ENCODE results near the gene USP20. TPM values are rescaled to one million over a fixed set of nuclear protein-coding genes. Genes with fewer than 3 reads are reported as not detected.
A peak's percentile ranks its signal among the peaks of the same experiment; 100 is the strongest.

The USP20 gene
- total RNA-seq, 2 experiments from 2014 or later = 80.4 to 80.9 TPM

DNA sequence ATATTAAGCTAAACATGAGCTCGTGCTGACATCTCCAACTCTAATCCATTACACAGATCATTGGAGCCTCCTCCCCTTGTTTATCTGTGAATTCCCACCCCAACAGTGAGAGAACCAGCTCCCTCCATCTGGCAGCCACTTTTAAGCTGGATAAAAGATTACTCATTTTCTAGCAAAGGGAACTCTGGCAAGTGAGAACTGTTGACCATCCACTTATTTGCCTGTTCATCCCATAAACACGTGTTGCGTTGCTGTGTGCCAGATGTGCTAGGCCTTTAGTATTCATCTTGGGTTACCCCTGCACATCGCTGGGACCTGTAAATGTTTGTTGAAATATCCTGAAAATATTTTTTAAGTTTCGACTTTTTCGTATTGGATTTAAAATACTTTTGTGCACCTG is 8.9 kb upstream of the USP20 start:
- Histone ChIP-seq H3K4me1 (ENCODE audit: insufficient read depth, low read length) (peaks cover 14% of the 10 kb centered on the region), H3K36me3 (ENCODE audit: insufficient read depth, low read length) (peaks cover 61% of the 10 kb centered on the region), H3K27ac (ENCODE audit: low read depth in 1 of 2, low read length in 2 of 2) (no peak overlapping the region), H3K4me3 (ENCODE audit: low read length) (no peak overlapping the region), H3K9me3 (ENCODE audit: control insufficient read depth in 1 of 2, insufficient read depth in 1 of 2, low read length in 2 of 2) (no peaks in the 10 kb centered on the region), H3K27me3 (ENCODE audit: control insufficient read depth in 1 of 2, insufficient read depth in 2 of 2, low read length in 2 of 2) (no peaks in the 10 kb centered on the region)
- no peak overlapping the region for H3K27ac Mint-ChIP-seq
- POLR2A ChIA-PET = interaction anchor here (1.4 kb wide), 1 partner anchor 65 kb away, joined by 3 read pairs; no protein-coding TSS in a partner anchor
- no peaks in the 10 kb centered on the region for H3K9me3 Mint-ChIP-seq
- H3K27me3 Mint-ChIP-seq = no peaks in the 10 kb centered on the region
- CTCF ChIA-PET = no interaction called here
- DNase-seq = no peak
- peaks cover 12% of the 10 kb centered on the region for H3K4me1 Mint-ChIP-seq (ENCODE audit: low read depth)
- no peak overlapping the region for H3K4me3 Mint-ChIP-seq
- ATAC-seq (ENCODE audit: poor library complexity) = no peak
- peaks cover 64% of the 10 kb centered on the region for H3K36me3 Mint-ChIP-seq (ENCODE audit: low read depth)
- intact Hi-C loops (cut with DNase I, micrococcal nuclease) = no loop called here
- TF ChIP-seq, protein P1, sequence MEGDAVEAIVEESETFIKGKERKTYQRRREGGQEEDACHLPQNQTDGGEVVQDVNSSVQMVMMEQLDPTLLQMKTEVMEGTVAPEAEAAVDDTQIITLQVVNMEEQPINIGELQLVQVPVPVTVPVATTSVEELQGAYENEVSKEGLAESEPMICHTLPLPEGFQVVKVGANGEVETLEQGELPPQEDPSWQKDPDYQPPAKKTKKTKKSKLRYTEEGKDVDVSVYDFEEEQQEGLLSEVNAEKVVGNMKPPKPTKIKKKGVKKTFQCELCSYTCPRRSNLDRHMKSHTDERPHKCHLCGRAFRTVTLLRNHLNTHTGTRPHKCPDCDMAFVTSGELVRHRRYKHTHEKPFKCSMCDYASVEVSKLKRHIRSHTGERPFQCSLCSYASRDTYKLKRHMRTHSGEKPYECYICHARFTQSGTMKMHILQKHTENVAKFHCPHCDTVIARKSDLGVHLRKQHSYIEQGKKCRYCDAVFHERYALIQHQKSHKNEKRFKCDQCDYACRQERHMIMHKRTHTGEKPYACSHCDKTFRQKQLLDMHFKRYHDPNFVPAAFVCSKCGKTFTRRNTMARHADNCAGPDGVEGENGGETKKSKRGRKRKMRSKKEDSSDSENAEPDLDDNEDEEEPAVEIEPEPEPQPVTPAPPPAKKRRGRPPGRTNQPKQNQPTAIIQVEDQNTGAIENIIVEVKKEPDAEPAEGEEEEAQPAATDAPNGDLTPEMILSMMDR (IDR thresholded peaks at IDR 0.05) = no peak

- peaks cover 69% of the 10 kb centered on the region for H3K36me3 Mint-ChIP-seq (ENCODE audit: low read depth)
- intact Hi-C loops (cut with DNase I, micrococcal nuclease) = no loop called here
- Histone ChIP-seq H3K9me3 (ENCODE audit: control insufficient read depth in 1 of 2, insufficient read depth in 1 of 2, low read length in 2 of 2) (no peaks in the 10 kb centered on the region), H3K27ac (ENCODE audit: low read depth in 1 of 2, low read length in 2 of 2) (no peak overlapping the region), H3K4me1 (ENCODE audit: insufficient read depth, low read length) (peaks cover 14% of the 10 kb centered on the region), H3K4me3 (ENCODE audit: low read length) (no peak overlapping the region), H3K27me3 (ENCODE audit: control insufficient read depth in 1 of 2, insufficient read depth in 2 of 2, low read length in 2 of 2) (no peaks in the 10 kb centered on the region), H3K36me3 (ENCODE audit: insufficient read depth, low read length) (peaks cover 61% of the 10 kb centered on the region)
- ChIA-PET CTCF (interaction anchor here (1.1 kb wide), 1 partner anchor 212 kb away, joined by 3 read pairs; no protein-coding TSS in a partner anchor), POLR2A (interaction anchor here (0.9 to 1.4 kb wide), 2 partner anchors 60 to 65 kb away, joined by 3 to 6 read pairs; no protein-coding TSS in a partner anchor)
- no peaks in the 10 kb centered on the region for H3K27me3 Mint-ChIP-seq
- H3K27ac Mint-ChIP-seq = no peak overlapping the region
- DNase-seq = no peak
- no peaks in the 10 kb centered on the region for H3K9me3 Mint-ChIP-seq
- peaks cover 12% of the 10 kb centered on the region for H3K4me1 Mint-ChIP-seq (ENCODE audit: low read depth)
- ATAC-seq (ENCODE audit: poor library complexity) = no peak
- H3K4me3 Mint-ChIP-seq = peak overlapping the region; percentile 15
- TF ChIP-seq, protein P1 (IDR thresholded peaks at IDR 0.05) = no peak
Measured at GRCh38 chr9:129826759-129827158, 8.5 kb upstream of the USP20 start.

- intact Hi-C loops (cut with DNase I, micrococcal nuclease) = no loop called here
- Histone ChIP-seq H3K4me1 (ENCODE audit: insufficient read depth, low read length) (peaks cover 7% of the 10 kb centered on the region), H3K27ac (ENCODE audit: low read depth in 1 of 2, low read length in 2 of 2) (no peak overlapping the region), H3K36me3 (ENCODE audit: insufficient read depth, low read length) (peaks cover 66% of the 10 kb centered on the region), H3K27me3 (ENCODE audit: control insufficient read depth in 1 of 2, insufficient read depth in 2 of 2, low read length in 2 of 2) (no peaks in the 10 kb centered on the region), H3K4me3 (ENCODE audit: low read length) (no peak overlapping the region), H3K9me3 (ENCODE audit: control insufficient read depth in 1 of 2, insufficient read depth in 1 of 2, low read length in 2 of 2) (no peaks in the 10 kb centered on the region)
- H3K36me3 Mint-ChIP-seq (ENCODE audit: low read depth) = peaks cover 71% of the 10 kb centered on the region
- ChIA-PET CTCF (no interaction called here), POLR2A (no interaction called here)
- TF ChIP-seq, protein P1 (IDR thresholded peaks at IDR 0.05) = no peak
- H3K9me3 Mint-ChIP-seq = no peaks in the 10 kb centered on the region
- no peak overlapping the region for H3K27ac Mint-ChIP-seq
- ATAC-seq (ENCODE audit: poor library complexity) (no peak), DNase-seq (no peak)
- peaks cover 2% of the 10 kb centered on the region for H3K4me1 Mint-ChIP-seq (ENCODE audit: low read depth)
- no peaks in the 10 kb centered on the region for H3K27me3 Mint-ChIP-seq
- H3K4me3 Mint-ChIP-seq = no peak overlapping the region
Measured at GRCh38 chr9:129828051-129828450, 7.2 kb upstream of the USP20 start.
